ENCODE results near the gene NQO1. TPM values are rescaled to one million over a fixed set of nuclear protein-coding genes. Genes with fewer than 3 reads are reported as not detected.
A peak's percentile ranks its signal among the peaks of the same experiment; 100 is the strongest.
"Not testable (repeated sequence)": the region's sequence is repeated elsewhere in the genome, so short reads cannot be mapped to it uniquely, and the experiment has no call there.

NQO1 gene
- total RNA-seq, 1 donor from 2014 or later = 11.4 TPM

GRCh38 chr16:69741951-69742904, 15.9 kb upstream of the NQO1 start:
- H3K9ac ChIP-seq = no peak overlapping the region
- no peak overlapping the region for H3K27ac Mint-ChIP-seq
- H3K9me3 Mint-ChIP-seq = no peaks in the 10 kb centered on the region
- no peaks in the 10 kb centered on the region for H3K79me2 ChIP-seq (ENCODE audit: low read depth)
- H4K20me1 ChIP-seq (ENCODE audit: low read depth) = peaks cover 3% of the 10 kb centered on the region
- no peak overlapping the region for H3K4me3 ChIP-seq
- H2AFZ ChIP-seq (replicated peaks) = no peak overlapping the region
- H3K27ac ChIP-seq = no peak overlapping the region
- H3K4me1 ChIP-seq = no peaks in the 10 kb centered on the region
- H3K27me3 Mint-ChIP-seq (ENCODE audit: insufficient read depth, low read depth) = no peaks in the 10 kb centered on the region
- H3F3A ChIP-seq (ENCODE audit: low read depth) = no peaks in the 10 kb centered on the region
- no peak overlapping the region for H3K4me3 Mint-ChIP-seq
- peaks cover 6% of the 10 kb centered on the region for H3K36me3 ChIP-seq
- DNase-seq (ENCODE audit: low spot score) = no peak
- TF ChIP-seq EZH2 (IDR thresholded peaks at IDR 0.05) (no peak), CTCF (IDR thresholded peaks at IDR 0.05) (no peak), EZH2phosphoT487 (IDR thresholded peaks at IDR 0.05) (no peak)
- H3K4me2 ChIP-seq = no peak overlapping the region
- peaks cover 27% of the 10 kb centered on the region for H3K36me3 Mint-ChIP-seq
- no peaks in the 10 kb centered on the region for H3K4me1 Mint-ChIP-seq
- H3K9me3 ChIP-seq (ENCODE audit: low read depth) = no peaks in the 10 kb centered on the region
- no peaks in the 10 kb centered on the region for H3K27me3 ChIP-seq

- Mint-ChIP-seq H3K9me3 (no peaks in the 10 kb centered on the region), H3K4me1 (no peaks in the 10 kb centered on the region), H3K27me3 (ENCODE audit: insufficient read depth, low read depth) (no peaks in the 10 kb centered on the region), H3K27ac (peak overlapping the region; percentile 66), H3K36me3 (peaks cover 26% of the 10 kb centered on the region), H3K4me3 (no peak overlapping the region)
- Histone ChIP-seq H3K4me1 (no peaks in the 10 kb centered on the region), H3K4me3 (no peak overlapping the region), H3K36me3 (peaks cover 6% of the 10 kb centered on the region), H2AFZ (replicated peaks) (no peak overlapping the region), H3F3A (ENCODE audit: low read depth) (no peaks in the 10 kb centered on the region), H3K4me2 (no peak overlapping the region), H3K27me3 (no peaks in the 10 kb centered on the region), H3K9ac (no peak overlapping the region), H3K79me2 (ENCODE audit: low read depth) (no peaks in the 10 kb centered on the region), H3K9me3 (ENCODE audit: low read depth) (no peaks in the 10 kb centered on the region), H3K27ac (no peak overlapping the region), H4K20me1 (ENCODE audit: low read depth) (peaks cover 3% of the 10 kb centered on the region)
- TF ChIP-seq CTCF (IDR thresholded peaks at IDR 0.05) (no peak), EZH2phosphoT487 (IDR thresholded peaks at IDR 0.05) (no peak)
- no peak for DNase-seq (ENCODE audit: low spot score)
Observed at GRCh38 chr16:69741519-69741918, 15.2 kb upstream of the NQO1 start.

- Mint-ChIP-seq H3K36me3 (no peaks in the 10 kb centered on the region), H3K4me3 (no peak overlapping the region), H3K4me1 (peaks cover 17% of the 10 kb centered on the region), H3K9me3 (no peaks in the 10 kb centered on the region), H3K27ac (no peak overlapping the region), H3K27me3 (ENCODE audit: insufficient read depth, low read depth) (peaks cover 2% of the 10 kb centered on the region)
- Histone ChIP-seq H3F3A (ENCODE audit: low read depth) (peaks cover 15% of the 10 kb centered on the region), H3K9ac (no peak overlapping the region), H3K27ac (no peak overlapping the region), H3K79me2 (ENCODE audit: low read depth) (peaks cover 11% of the 10 kb centered on the region), H4K20me1 (ENCODE audit: low read depth) (no peaks in the 10 kb centered on the region), H3K4me2 (no peak overlapping the region), H3K36me3 (no peaks in the 10 kb centered on the region), H3K9me3 (ENCODE audit: low read depth) (no peaks in the 10 kb centered on the region), H2AFZ (replicated peaks) (no peak overlapping the region), H3K27me3 (no peaks in the 10 kb centered on the region), H3K4me1 (peaks cover 11% of the 10 kb centered on the region), H3K4me3 (no peak overlapping the region)
- DNase-seq (ENCODE audit: low spot score) = no peak
- TF ChIP-seq EZH2 (IDR thresholded peaks at IDR 0.05) (no peak), CTCF (IDR thresholded peaks at IDR 0.05) (no peak), EZH2phosphoT487 (IDR thresholded peaks at IDR 0.05) (no peak)
Observed at GRCh38 chr16:69732101-69732500, 5.7 kb upstream of the NQO1 start.

- H3K27ac Mint-ChIP-seq; H3K27ac ChIP-seq; H3K27me3 ChIP-seq; H3K36me3 ChIP-seq; H2AFZ ChIP-seq (replicated peaks); H3K9me3 Mint-ChIP-seq; H4K20me1 ChIP-seq (ENCODE audit: low read depth); H3K9ac ChIP-seq; H3K4me2 ChIP-seq; H3K27me3 Mint-ChIP-seq (ENCODE audit: insufficient read depth, low read depth); H3K4me3 Mint-ChIP-seq; DNase-seq (ENCODE audit: low spot score); H3K36me3 Mint-ChIP-seq; H3K9me3 ChIP-seq (ENCODE audit: low read depth); H3K4me3 ChIP-seq: not testable (repeated sequence)
- Histone ChIP-seq H3K79me2 (ENCODE audit: low read depth) (peaks cover 11% of the 10 kb centered on the region), H3F3A (ENCODE audit: low read depth) (peaks cover 23% of the 10 kb centered on the region), H3K4me1 (peaks cover 12% of the 10 kb centered on the region)
- H3K4me1 Mint-ChIP-seq = peaks cover 26% of the 10 kb centered on the region
Observed at GRCh38 chr16:69731280-69731679, 4.9 kb upstream of the NQO1 start.

GRCh38 chr16:69729030-69729429, 2.7 kb upstream of the NQO1 start:
- H3F3A ChIP-seq (ENCODE audit: low read depth) = peaks cover 40% of the 10 kb centered on the region
- H3K27ac Mint-ChIP-seq; H3K4me3 ChIP-seq; H3K36me3 Mint-ChIP-seq; H3K4me3 Mint-ChIP-seq; H3K27me3 Mint-ChIP-seq (ENCODE audit: insufficient read depth, low read depth); H3K36me3 ChIP-seq; H3K4me2 ChIP-seq; H3K9me3 Mint-ChIP-seq; DNase-seq (ENCODE audit: low spot score); H3K9me3 ChIP-seq (ENCODE audit: low read depth); H3K27me3 ChIP-seq; H3K9ac ChIP-seq; H2AFZ ChIP-seq (replicated peaks); H3K27ac ChIP-seq; H4K20me1 ChIP-seq (ENCODE audit: low read depth): not testable (repeated sequence)
- peaks cover 41% of the 10 kb centered on the region for H3K4me1 Mint-ChIP-seq
- peaks cover 16% of the 10 kb centered on the region for H3K4me1 ChIP-seq
- H3K79me2 ChIP-seq (ENCODE audit: low read depth) = peaks cover 11% of the 10 kb centered on the region
